ENCODE measurements around the gene ZNF526.

DNA sequence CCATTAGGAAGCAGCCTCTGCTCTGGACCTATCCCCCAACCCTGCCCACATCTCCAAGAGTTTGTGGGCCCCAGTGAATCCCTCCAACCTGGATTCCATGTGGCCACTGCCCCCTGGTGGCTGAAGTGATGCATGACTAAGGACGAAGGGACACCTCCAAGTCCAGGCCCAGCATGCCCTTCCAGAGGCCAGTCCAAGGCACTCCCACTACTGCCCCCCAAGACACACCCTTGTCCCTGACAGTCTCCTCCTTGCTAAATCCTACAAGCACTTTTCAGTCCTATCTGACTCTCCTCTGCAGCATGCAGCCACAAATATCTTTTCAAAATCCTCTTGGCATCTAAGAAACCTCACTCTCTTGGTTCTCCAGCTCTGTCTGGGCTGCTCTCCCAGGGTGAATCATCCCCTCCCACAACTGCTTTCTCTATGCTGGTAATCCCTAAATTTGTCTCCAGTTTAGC is 35.7 kb upstream of the ZNF526 start:
- TF ChIP-seq, protein P1, sequence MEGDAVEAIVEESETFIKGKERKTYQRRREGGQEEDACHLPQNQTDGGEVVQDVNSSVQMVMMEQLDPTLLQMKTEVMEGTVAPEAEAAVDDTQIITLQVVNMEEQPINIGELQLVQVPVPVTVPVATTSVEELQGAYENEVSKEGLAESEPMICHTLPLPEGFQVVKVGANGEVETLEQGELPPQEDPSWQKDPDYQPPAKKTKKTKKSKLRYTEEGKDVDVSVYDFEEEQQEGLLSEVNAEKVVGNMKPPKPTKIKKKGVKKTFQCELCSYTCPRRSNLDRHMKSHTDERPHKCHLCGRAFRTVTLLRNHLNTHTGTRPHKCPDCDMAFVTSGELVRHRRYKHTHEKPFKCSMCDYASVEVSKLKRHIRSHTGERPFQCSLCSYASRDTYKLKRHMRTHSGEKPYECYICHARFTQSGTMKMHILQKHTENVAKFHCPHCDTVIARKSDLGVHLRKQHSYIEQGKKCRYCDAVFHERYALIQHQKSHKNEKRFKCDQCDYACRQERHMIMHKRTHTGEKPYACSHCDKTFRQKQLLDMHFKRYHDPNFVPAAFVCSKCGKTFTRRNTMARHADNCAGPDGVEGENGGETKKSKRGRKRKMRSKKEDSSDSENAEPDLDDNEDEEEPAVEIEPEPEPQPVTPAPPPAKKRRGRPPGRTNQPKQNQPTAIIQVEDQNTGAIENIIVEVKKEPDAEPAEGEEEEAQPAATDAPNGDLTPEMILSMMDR (IDR thresholded peaks at IDR 0.05), result peak; percentile 67 to 82 (median 76)
- no peak for TF ChIP-seq POLR2A (IDR thresholded peaks at IDR 0.05)
- TF ChIP-seq EP300 (IDR thresholded peaks at IDR 0.05), result no peak
